ENCODE data around the gene BCAS1.
"Not testable (repeated sequence)": the region's sequence is repeated elsewhere in the genome, so short reads cannot be mapped to it uniquely, and the experiment has no call there.

The BCAS1 gene

DNA sequence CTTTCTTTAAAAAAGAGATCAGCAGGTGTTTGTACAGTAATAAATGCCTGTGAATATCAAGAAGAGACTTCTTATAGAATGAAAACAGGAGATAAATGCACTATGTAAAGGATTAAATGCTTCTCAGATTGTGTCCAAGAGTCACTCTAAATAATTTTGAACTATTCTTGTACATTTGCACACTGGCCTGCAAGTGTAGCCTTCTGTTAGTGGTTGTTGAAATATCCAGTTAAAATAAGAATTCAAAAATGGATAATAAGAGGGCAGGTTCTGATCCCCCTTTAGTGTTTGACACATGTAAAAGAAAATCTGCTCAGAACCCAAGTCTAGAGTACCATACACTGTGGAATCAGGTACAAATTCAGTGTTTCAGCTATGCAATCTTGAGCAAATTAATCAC is 91.9 kb downstream of the BCAS1 start:
- DNase-seq (ENCODE audit: low read depth) = no peak
- H3K4me3 ChIP-seq (ENCODE audit: low read depth, low read length) = no peak overlapping the region
- TF ChIP-seq, protein P1, sequence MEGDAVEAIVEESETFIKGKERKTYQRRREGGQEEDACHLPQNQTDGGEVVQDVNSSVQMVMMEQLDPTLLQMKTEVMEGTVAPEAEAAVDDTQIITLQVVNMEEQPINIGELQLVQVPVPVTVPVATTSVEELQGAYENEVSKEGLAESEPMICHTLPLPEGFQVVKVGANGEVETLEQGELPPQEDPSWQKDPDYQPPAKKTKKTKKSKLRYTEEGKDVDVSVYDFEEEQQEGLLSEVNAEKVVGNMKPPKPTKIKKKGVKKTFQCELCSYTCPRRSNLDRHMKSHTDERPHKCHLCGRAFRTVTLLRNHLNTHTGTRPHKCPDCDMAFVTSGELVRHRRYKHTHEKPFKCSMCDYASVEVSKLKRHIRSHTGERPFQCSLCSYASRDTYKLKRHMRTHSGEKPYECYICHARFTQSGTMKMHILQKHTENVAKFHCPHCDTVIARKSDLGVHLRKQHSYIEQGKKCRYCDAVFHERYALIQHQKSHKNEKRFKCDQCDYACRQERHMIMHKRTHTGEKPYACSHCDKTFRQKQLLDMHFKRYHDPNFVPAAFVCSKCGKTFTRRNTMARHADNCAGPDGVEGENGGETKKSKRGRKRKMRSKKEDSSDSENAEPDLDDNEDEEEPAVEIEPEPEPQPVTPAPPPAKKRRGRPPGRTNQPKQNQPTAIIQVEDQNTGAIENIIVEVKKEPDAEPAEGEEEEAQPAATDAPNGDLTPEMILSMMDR (conservative IDR thresholded peaks at IDR 0.05; ENCODE audit: low read depth, low read length) = no peak

DNA sequence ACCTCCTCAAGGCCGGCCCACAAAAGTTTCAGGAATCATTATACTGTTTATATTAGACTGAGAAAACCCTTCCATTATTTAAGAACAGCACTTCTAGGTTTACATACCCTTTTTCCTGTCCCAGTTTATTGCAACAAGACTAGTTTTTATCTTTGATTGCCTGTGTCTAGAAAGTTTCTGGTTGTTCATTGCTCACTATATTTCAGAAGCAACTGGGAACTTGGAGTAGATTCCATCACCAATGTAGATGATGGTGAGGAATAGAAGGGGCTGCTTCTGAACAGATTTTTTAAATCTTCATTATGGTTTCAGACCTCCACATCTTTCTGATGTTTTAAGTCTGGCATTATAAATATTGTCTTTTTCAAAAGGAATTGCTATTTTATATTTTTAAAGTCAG is 93.0 kb downstream of the BCAS1 start:
- no peak for DNase-seq (ENCODE audit: low read depth)
- H3K4me3 ChIP-seq (ENCODE audit: low read depth, low read length) = no peak overlapping the region
- TF ChIP-seq, protein P1 (conservative IDR thresholded peaks at IDR 0.05; ENCODE audit: low read depth, low read length) = no peak

DNA sequence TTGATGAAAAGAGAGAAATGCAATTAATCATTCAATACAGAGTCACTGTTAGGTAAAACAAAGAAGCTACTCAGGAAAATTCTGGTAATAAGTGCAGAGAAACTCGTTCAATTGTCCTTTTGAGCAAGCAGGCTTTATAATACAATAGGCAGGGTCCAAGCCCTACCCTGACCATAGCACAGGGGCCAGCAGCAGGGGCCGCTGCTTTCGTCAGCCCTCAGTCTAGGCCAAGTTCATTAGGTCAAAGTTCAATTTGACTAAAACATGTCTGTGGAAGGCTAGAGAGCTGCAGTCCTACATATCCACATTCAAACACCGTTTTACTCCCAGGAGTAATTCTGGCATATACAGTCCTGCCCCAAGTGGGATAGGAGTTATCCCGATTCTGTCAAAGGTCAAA is 94.6 kb downstream of the BCAS1 start:
- no peak for DNase-seq (ENCODE audit: low read depth)
- H3K4me3 ChIP-seq (ENCODE audit: low read depth, low read length) = no peak overlapping the region
- TF ChIP-seq, protein P1 (conservative IDR thresholded peaks at IDR 0.05; ENCODE audit: low read depth, low read length) = no peak

DNA sequence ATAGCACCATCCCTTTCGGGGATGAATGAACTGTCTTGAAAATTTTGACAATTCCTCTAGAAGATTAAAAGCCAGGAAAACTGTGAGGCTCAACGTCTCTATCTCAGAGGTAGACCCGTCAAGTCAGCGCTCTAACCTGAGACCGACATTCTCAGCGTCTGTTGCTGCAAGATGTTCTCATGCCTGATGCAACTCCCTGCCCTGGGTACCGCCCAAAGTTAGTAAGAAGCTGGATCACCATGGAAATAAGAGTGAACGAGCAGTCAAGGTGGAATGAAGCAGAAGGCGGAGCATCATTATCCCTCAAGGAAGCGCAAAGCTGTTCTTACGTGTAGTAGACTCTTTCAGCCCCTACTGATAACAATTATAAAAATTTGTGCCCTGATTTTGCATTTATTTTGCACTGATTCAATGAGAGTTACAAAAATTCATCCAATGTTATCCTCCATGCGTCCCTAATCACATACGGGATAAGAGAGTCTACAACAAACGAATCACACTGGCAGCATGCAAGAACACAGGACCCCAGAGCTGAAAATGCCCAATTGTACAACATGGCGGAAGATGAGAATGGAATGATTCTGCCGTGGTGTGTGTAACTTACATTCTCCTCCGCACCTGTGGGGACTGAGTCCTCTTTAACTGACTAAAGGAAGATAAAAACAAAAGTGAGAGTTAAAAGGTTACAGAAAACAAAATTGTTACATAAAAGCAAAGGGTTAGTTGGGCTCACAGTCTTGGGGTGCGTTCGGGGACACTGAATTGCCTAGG is 95.4 kb downstream of the BCAS1 start:
- H3K4me3 ChIP-seq (ENCODE audit: low read depth, low read length) = no peak overlapping the region
- DNase-seq (ENCODE audit: low read depth) = no peak
- TF ChIP-seq, protein P1 (conservative IDR thresholded peaks at IDR 0.05; ENCODE audit: low read depth, low read length) = no peak

GRCh38 chr20:53973882-53974281 is 96.5 kb downstream of the BCAS1 start:
- H3K4me3 ChIP-seq (ENCODE audit: low read depth, low read length); DNase-seq (ENCODE audit: low read depth): not testable (repeated sequence)

DNA sequence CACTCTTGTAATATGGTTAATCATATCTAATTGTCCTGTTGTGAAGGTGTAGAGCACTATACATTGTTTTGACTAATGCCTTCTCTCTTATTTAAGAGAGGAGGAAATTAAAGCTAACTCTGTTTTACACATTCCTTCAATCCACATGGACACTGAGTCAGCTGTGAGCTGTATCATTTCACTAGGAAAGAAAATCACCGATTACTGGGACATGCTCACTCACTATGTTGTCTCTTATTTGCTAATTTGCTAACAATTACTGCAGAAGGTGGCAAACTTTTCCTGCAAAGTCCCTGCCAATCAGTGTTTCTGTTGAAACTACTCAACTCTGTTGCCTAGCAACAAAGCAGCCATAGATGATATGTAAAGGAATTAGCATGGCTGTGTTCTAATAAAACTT is 98.2 kb downstream of the BCAS1 start:
- TF ChIP-seq, protein P1 (conservative IDR thresholded peaks at IDR 0.05; ENCODE audit: low read depth, low read length) = no peak
- no peak overlapping the region for H3K4me3 ChIP-seq (ENCODE audit: low read depth, low read length)
- no peak for DNase-seq (ENCODE audit: low read depth)

- H3K4me3 ChIP-seq (ENCODE audit: low read depth, low read length) = no peak overlapping the region
- TF ChIP-seq, protein P1 (conservative IDR thresholded peaks at IDR 0.05; ENCODE audit: low read depth, low read length) = no peak
- no peak for DNase-seq (ENCODE audit: low read depth)
Measured at GRCh38 chr20:53971096-53971683, 99.2 kb downstream of the BCAS1 start.
